HK-2 (cell line): Measurements from ENCODE around the gene FANCC.
"Not testable (repeated sequence)": the region's sequence is repeated elsewhere in the genome, so short reads cannot be mapped to it uniquely, and the experiment has no call there.

Experiments used
- DNase-seq: peaks from one replicate; pipeline ENCODE4 v3.0.0-alpha.2; 2018; ENCODE audit not compliant: unreplicated experiment

Gene FANCC

DNA sequence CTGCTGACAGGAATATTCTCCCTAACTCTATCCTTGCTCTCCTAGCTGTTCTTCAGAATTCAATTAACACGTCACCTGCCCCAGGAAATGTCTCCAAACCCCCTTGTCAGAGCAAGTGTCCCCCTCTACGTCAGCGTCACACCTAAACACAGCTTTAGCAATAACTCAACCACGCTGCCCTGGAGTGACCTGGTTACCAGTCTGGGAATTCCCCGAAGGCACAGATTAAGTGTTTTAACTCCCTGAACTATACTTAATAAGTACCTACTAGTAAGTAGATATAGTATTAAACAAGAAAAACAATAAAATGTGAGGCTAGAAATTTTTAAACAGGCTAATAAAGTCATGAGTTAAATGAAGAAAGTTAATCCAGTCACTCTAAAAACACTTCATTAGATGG is 78.4 kb downstream of the FANCC start:
- DNase-seq, result peak; percentile 7

DNA sequence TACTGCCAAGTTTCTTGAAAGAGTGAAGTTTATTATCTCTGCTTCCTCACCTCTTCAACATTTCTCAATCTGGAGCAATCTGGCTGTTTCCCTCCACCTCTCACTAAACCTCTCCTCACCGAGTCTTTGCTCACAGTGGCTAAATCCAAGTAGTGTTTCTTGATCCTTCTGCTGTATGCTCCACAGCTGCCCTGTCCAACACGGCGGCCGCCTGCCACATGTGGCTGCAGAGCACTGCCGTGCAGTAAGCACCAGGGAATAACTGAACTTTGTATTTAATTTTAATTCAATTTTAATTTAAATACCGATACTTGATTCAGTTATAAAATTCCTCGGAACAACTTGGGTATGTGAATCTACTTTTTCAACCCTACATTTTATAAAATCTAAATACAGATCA is 80.2 kb downstream of the FANCC start:
- DNase-seq, result no peak

DNA sequence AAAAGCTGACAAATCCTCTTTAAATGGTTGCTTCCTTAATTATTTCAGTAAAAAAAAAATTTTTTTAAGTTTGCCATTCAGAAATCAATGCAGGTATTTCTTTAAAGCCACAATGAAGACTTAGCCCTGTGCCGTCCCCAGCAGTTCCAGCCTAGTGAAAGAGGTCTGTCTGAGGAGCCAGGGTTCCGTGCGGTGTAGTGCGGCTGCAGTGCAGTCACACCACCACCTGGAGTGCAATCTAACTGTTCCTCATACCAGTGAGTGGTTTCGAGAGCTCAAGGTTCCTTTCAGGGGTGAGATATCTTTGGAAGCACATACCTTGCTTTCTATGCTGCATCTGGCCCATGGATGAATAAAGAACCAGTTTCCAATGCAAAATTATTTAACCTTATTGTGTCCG is 87.5 kb downstream of the FANCC start:
- no peak for DNase-seq

DNA sequence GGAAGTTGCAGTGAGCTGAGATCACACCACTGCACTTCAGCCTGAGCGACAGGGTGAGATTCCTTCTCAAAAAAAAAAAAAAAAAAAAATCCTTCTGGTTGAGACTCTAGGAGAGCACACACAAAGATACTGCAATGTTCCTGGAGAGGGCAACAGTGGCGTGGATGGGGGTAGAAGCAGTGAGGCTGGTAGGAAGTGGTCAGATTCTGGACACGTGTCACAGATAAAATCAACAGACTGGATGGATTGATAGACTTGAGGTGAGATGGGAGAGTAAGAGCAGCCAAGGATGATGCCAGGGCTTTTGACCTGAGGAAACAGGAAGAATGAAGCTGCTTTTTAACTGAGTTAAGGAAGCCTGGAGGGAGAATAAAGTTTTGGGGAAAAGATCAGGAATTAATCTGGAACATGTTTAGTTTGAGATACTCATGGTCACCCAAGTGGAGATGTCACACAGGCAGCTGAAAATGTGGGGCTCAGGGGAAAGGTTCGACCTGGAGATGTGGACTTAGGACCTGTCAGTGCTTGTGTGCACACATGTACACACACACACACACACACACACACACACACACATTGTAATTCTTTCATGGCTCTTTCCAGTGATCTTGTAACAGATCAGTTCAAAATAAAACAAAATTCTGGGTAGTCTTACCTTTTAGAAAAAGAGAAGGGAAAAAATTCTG is 88.1 kb downstream of the FANCC start:
- peak; percentile 13 for DNase-seq

DNA sequence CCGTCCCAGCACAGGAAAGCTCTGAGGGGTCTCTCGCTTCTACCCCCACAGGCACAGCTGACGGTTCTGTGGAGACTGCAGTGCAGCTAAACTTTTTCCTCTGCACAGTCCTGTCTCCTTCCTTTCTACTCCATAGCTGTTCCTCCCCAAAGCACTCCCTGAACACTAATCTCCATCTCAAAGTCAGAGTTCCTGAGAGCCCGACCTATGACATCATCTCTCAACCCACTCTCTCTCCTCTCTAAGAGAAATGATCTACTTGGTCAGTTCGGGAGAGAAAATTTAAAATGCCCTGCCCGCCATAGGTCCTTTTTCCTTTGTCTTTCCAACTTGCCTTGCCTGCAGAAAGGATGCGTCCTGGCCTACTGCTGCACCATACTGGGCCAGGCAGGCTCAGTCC is 90.6 kb downstream of the FANCC start:
- DNase-seq, result no peak

DNA sequence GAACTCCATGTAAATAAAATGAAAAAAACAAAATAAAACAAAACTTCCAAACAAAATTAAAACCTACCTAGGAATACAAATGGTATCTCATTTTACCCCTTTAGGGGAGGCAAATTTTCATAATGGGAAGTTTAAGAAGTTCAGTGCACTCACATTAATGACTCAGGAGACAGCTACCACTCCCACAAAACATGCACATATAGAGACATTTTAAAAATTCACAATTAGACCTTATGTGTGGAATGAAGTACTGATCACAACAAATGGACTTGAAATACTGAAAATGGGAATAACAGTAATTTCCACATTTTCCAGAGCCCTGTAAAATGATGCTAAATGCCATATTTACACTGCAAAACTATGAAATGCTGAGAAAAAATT is 91.8 kb downstream of the FANCC start:
- DNase-seq, result no peak

DNA sequence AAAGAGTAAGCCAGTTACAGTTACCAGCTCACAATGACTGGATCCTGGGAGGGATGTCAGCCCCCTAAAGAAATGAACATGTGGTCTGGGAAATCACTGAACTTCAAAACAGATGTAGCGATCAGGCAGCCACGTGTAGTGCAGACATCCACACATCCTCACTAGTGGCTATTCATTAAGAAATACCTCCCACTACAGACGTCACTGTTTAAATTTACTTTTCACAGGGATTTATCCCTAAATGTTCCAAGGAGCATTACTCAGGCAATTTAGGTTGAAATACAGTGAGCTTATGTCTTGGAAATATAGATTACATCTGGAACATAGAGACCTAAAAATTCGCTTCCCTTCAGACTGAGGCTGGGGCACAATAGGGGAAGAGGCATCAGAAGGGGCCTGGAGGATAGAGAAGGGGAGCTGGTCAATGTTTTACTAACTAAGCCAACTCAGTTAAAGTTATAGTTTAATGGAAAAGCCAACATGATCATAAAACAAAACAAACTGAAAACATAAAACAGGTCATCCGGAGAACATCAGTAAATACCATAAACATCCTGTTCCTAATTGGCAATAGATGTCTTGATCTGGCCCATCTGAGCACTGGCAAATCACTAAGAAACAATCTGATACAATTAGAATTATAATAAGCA is 92.3 kb downstream of the FANCC start:
- no peak for DNase-seq

DNA sequence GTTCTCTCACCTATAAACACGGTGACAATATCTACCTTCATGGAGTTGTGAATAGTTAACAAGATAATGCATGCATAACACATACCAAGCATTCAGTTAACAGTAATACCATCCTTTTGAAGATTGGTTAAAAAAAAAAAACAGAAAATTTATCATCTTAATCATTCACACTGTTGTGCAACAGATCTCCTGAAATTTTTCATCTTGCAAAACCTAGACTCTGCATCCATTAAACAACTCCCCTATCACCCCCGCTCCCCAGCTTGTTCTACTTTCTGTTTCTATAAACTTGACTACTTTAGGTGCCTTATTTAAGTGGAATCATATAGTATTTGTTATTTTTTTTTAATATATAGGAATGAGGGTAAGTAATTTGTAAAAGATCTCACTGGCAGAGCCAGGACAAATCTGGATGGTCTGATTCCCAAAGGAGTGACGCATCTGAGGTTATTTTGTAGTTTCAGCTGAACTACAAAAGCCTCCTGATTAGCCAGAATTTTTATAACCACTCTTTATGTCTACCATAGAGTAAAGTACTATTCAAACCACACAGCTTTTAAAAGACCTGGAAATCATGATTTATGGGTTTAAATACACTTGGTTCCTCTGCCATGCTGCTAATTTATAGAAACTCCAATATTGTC is 93.0 kb downstream of the FANCC start:
- no peak for DNase-seq

DNA sequence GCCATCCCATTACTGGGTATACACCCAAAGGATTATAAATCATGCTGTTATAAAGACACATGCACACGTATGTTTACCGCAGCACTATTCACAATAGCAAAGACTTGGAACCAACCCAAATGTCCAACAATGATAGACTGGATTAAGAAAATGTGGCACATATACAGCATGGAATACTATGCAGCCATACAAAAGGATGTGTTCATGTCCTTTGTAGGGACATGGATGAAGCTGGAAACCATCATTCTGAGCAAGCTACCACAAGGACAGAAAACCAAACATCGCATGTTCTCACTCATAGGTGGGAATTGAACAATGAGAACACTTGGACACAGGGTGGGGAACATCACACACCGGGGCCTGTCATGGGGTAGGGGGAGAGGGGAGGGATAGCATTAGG is 97.2 kb downstream of the FANCC start:
- not testable (repeated sequence) for DNase-seq

DNA sequence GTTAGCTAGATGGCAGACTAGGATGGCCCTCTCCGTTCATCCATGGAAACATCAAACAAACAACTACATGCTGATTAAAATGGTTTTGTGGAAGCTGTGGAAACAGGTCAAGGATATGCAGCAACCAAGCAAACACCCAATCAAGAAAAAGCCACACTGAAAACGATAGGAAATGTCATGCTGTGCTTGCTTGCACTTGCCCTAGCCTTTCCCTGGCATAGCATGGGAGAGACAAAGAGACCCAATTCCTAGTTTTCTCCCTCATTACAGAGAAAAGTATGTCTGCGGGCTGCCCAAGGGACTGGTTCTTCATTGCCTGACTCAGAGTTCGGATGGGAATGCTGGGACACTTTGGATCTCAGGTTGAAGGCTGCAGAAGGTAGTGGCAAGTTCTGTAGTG is 98.7 kb downstream of the FANCC start:
- DNase-seq, result no peak

DNA sequence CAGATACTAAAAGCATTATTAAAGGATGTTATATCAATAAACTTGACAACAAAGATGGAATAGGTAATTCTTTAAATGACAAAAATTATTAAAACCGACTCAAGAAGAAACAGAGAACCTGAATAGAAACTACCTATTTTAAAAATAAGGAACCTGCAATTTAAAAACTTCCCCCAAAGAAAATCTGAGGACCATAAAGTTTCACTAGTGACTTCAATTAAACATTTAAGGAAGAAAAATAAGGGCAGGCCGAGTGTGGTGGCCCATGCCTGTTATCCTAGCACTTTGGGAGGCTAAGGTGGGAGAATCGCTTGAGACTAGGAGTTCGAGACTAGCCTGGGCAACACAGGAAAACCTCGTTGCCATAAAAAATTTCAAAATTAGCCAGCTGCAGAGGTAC is 99.6 kb downstream of the FANCC start:
- DNase-seq, result no peak

DNA sequence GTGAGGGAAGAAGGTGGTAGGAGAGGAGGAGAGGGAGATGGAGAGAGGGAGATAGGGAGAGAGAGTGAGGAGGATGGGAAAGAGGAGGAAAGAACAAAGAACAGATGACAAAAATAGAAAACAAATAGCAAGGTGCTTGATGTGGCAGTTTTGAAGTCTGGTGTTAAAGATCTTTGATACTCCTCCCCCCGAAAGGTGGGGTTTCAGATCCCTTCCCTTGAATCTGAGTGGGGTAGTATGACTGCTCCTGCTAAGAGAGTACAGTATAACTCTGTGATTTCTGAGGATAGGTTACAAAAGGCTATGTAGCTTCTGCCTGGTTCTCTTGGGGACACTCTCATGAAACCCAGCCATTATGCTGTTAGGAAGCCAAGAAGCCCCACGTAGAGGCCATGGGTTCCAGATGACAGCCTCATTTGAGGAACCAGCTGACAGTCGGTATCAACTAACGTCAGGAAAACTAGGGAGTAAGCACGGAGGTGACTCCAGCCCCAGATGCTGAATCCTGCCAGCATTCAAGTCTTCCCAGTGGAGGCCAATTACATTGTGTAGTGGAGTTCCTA is 102.1 kb downstream of the FANCC start:
- DNase-seq, result no peak

DNA sequence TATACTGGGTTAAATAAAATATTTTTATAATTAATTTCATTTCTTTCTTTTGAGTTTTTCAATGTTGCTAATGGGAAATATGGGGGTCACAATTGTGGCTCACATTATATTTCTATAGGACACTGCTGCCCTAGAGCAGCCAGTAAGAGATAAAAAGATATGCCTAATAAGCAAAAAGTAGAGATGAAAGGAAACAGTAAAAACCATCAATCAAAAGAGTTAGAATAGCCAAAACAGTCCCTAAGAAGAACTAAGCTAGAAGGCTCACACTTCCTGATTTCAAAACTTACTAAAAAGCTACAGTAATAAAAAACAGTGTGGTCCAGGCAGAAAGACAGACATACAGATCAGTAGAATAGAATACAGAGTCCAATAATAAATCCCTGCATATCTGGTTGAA is 104.4 kb downstream of the FANCC start:
- DNase-seq, result no peak

DNA sequence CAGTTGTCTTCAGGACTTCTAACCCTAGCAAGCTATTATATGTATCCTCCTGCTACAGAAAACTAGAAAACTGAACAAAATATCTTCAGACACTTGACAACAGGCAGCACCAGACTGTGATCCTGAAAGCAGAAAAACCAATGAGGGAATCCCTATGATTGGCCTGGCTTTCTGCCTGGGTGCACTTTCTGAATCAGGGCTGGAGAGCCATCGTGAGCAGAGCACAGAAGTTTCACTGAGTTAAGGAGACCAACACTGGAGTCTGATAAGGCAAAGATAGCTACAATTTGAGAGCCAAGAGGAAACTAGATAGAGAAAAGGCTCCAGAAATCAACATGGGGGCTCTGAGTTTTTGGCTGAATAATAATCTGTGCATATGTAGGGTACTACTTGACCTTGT is 106.5 kb downstream of the FANCC start:
- DNase-seq, result no peak

DNA sequence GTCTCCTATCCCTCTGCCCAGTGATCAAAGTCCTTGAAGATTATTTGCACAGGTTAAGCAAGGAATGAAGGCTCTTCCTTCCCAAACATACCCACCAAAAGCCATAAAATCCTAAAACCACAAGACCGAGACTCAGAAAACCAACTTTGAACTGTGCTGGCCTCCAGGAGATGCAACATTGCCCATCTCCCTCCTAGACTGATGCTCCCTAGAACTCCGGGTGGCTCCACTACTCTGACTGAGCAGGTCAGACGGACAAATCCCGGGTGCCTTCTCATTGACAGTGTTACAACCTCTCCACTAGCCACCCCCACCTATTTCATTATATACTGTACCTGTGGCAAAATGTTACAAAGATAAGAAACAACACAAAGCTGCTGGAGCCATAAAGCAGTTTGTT is 110.1 kb downstream of the FANCC start:
- no peak for DNase-seq

DNA sequence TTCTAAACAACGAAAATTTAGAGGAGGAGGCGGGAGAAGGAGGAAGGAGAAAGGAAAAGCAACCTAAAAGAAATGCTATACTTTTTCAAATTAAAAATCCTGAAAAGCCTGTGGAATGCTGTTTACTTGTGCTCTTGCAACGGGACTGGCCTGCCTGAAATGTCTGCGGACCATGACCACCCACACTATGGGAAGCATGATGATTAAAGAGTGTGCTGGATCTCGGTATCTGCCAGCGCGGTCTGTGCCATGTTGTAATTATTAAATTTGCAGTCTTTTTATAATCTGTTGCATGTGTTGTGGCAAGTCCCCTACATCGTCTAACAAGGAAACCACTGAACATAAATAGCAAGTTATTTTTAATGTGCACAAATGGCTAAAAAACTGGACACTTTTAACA is 111.4 kb downstream of the FANCC start:
- no peak for DNase-seq

DNA sequence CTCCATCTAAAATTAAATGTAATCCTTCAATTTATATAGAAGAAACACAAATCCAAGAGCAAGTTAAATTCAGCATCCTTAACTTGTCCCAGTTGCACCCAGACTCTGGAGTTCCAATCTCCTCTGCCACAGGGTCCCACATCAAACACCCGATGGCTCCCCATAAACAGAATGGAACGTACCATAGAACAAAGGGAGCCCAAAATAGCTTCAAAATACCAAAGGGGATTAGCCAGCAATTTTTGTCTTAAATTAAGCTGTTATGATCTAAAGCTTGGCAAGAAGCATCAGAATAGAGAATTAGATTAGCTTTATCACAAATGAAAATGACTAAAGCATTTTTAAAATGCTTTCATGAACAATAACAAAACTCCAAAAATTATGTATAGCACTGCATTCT is 112.8 kb downstream of the FANCC start:
- DNase-seq, result no peak

DNA sequence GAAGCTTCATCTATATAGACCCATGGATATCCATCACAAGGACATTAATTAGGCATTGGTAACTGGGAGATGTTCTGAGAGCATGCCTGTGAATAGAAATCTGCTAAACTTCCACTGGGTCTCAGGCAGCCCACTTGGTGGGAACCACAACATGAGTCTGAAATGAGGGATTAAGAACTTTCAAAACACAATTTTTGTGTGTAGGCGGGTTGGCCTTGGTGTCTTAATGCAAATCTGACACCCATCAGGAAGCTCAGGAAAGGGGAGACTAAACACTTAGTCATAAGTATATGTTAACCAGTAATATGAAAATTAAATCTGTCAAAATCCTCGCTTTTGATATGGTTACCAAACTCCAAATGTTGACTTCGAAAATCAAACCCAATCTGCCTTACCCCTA is 113.2 kb downstream of the FANCC start:
- DNase-seq, result no peak

DNA sequence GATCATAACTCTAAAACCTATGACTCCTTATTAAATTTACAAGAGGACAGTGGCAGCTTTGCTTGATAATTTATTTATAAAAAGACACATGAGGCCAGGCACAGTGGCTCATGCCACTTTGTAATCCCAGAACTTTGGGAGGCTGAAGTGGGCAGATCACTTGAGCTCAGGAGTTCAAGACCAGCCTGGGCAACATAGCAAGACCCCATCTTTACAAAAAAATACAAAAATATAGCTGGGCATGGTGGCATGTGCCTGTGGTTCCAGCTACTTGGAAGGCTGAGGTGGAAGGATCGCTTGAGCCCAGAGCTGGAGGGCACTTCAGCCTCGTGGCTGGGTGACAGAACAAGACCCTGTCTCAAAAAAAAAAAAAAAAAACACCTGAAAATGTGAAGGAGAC is 114.5 kb downstream of the FANCC start:
- DNase-seq, result not testable (repeated sequence)

DNA sequence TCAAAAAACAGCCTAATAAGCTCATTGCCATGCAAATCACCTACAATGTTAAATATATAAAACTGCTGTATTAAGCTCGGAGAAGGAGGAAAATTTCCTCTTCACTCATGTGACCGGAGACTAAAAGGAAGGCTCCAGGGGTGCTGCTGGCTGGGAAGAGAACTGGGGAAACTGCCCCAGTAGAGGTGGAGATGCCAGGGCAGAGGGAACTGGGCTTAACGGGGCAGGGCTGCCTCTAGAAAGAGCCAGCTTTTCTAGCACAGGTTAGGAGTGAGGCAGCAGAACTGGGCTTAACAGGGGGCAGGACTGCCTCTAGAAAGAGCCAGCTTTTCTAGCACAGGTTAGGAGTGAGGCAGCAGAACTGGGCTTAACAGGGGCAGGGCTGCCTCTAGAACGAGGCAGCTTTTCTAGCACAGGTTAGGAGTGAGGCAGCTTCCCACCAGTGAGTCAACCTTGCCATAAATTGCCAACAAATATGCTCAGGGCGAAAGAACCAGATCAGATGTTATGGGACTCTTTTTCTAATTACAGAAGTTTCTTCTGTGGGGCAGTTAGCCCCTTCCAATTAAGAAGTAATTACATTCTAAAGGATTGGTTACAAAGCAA is 115.3 kb downstream of the FANCC start:
- no peak for DNase-seq

DNA sequence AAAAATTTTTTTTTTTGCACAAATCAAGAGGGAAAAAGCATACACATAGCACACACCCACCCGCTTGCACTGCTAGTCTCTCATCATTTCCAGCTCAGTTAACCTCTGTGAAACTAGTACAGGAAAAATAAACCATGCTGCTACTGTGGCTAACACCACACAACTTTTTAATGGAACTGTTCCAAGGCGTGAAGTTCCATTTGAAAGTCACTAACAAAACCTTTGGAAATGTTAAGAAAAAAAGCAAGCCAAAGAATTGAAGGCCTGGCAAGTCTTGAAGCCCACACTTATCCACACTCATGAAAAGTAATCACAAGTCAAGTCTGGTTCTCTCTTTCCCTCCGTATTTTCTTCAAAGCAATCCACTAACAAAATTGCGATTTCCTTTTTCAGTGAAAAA is 116.3 kb downstream of the FANCC start:
- no peak for DNase-seq

DNA sequence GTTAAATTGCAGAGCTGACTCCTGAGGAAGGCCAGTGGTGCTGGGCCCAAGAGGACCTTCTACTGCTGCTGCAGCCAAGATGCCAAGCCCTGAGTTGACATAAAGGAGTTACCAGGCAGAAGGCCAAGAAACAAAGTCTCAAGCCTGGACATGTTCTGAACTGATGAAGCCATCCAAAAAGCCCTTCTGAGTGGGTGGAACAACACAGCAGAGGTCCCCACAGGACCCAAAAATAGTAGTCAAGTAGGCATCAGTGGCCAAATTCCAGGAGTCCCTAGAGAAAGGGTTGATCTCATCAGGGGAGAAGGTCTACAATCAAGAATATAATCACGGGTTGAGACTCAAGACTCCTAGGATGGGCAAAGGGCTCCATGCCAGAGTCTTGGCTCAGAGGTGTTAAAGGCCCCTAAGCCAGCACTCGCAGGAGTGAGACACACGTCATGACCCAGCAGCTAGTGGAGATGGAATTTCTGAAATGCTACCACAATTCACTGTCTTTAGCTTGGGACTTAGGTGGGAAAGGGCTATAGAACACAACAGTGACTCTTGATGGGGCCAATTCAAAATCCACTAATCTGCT is 119.7 kb downstream of the FANCC start:
- no peak for DNase-seq
